ENCODE results near the gene FXYD2. TPM values are rescaled to one million over a fixed set of nuclear protein-coding genes. Genes with fewer than 3 reads are reported as not detected.

FXYD2 gene
- total and polyA plus RNA-seq, 2 donors (not counting 3 experiments of a cell fraction or from before 2014, with no cell fraction given), result 0.99 to 1.8 TPM

DNA sequence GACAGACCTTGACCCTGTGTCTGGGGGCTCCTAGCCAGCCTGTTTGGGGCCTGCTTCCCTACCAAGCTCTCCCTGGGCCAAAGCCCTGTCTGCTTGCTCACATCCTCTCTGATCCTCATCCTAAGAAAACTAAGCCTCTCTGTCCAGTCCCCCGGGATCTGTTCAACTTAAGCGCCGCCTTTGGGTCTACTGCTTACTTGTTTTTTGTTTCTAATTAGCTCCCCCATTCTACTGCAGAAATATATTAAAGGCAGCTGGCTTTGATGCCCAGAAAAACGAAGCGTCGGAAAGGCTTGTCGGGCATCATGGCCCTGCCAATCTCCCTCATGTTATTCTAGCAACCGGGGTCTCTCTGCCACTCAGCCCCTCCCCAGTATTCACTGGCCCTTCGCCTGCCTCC is 31.0 kb downstream of the FXYD2 start:
- POLR2A ChIA-PET, result no interaction called here
- Histone ChIP-seq H3K79me2 (ENCODE audit: control insufficient read depth, insufficient read depth, low read length) (no peaks in the 10 kb centered on the region), H2AFZ (ENCODE audit: low read depth, low read length) (no peak overlapping the region), H3K4me1 (ENCODE audit: control insufficient read depth, extremely low read depth, insufficient read depth, low read length) (no peaks in the 10 kb centered on the region), H3K27ac (ENCODE audit: insufficient read depth, low read depth, low read length) (no peak overlapping the region), H3K36me3 (ENCODE audit: control insufficient read depth in 2 of 2, extremely low read depth in 1 of 2, insufficient read depth in 2 of 2, low read length in 2 of 2) (no peaks in the 10 kb centered on the region), H4K20me1 (replicated peaks; ENCODE audit: control insufficient read depth, extremely low read depth, insufficient read depth, low read length) (no peaks in the 10 kb centered on the region), H3K9me3 (replicated peaks; ENCODE audit: control insufficient read depth, insufficient read depth, low read length) (no peaks in the 10 kb centered on the region), H3K9me1 (replicated peaks; ENCODE audit: control insufficient read depth, extremely low read depth, insufficient read depth, low read length) (no peaks in the 10 kb centered on the region), H3K27me3 (ENCODE audit: control insufficient read depth in 2 of 2, insufficient read depth in 2 of 2, low read length in 2 of 2) (peaks cover 35 to 41% of the 10 kb centered on the region in 2 experiments), H3K4me3 (replicated peaks in 1 of 3; ENCODE audit: insufficient read depth in 1 of 3, low read depth in 1 of 3, low read length in 3 of 3) (no peak overlapping the region), H3K9ac (replicated peaks; ENCODE audit: extremely low read depth, insufficient read depth, low read length) (no peak overlapping the region), H3K4me2 (ENCODE audit: insufficient read depth, low read length) (no peak overlapping the region)
- intact Hi-C loops (cut with micrococcal nuclease), result no loop called here
- FAIRE-seq (no peak), DNase-seq (ENCODE audit: low read depth, low spot score) (no peak)
- dilution Hi-C loops (cut with MboI; ENCODE audit: extremely low pct_ligation_motif_present, low sequenced_read_pairs), result no loop called here
- CTCF ChIA-PET, result interaction anchor here (1.2 to 2.1 kb wide), 2 partner anchors 15 to 260 kb away, joined by 4 to 10 read pairs; no protein-coding TSS in a partner anchor
- no peak for TF ChIP-seq EZH2 (IDR thresholded peaks at IDR 0.05; ENCODE audit: borderline replicate concordance, low read depth, low read length, severe bottlenecking)
- no peak for TF ChIP-seq GATA2 (IDR thresholded peaks at IDR 0.05; ENCODE audit: insufficient read depth, insufficient read length, low read depth, low read length)
- no peak for TF ChIP-seq JUN (IDR thresholded peaks at IDR 0.05; ENCODE audit: borderline replicate concordance, insufficient read depth, insufficient read length, low read depth)
- no peak for TF ChIP-seq POLR2AphosphoS5 (IDR thresholded peaks at IDR 0.05; ENCODE audit: insufficient read depth, low read depth, low read length)
- TF ChIP-seq, protein P1, sequence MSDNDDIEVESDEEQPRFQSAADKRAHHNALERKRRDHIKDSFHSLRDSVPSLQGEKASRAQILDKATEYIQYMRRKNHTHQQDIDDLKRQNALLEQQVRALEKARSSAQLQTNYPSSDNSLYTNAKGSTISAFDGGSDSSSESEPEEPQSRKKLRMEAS (IDR thresholded peaks at IDR 0.05; ENCODE audit: insufficient read depth, insufficient read length), result no peak
- no peak for TF ChIP-seq MYC (IDR thresholded peaks at IDR 0.05; ENCODE audit: low read depth, low read length)
- no peak for TF ChIP-seq FOS (IDR thresholded peaks at IDR 0.05; ENCODE audit: borderline replicate concordance, insufficient read depth, low read length)
- no peak for TF ChIP-seq POLR2A (IDR thresholded peaks at IDR 0.05; ENCODE audit: low read depth, low read length)
- TF ChIP-seq, protein P2, sequence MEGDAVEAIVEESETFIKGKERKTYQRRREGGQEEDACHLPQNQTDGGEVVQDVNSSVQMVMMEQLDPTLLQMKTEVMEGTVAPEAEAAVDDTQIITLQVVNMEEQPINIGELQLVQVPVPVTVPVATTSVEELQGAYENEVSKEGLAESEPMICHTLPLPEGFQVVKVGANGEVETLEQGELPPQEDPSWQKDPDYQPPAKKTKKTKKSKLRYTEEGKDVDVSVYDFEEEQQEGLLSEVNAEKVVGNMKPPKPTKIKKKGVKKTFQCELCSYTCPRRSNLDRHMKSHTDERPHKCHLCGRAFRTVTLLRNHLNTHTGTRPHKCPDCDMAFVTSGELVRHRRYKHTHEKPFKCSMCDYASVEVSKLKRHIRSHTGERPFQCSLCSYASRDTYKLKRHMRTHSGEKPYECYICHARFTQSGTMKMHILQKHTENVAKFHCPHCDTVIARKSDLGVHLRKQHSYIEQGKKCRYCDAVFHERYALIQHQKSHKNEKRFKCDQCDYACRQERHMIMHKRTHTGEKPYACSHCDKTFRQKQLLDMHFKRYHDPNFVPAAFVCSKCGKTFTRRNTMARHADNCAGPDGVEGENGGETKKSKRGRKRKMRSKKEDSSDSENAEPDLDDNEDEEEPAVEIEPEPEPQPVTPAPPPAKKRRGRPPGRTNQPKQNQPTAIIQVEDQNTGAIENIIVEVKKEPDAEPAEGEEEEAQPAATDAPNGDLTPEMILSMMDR (IDR thresholded peaks at IDR 0.05; ENCODE audit: extremely low read depth in 1 of 2, insufficient read depth in 1 of 2, low read depth in 1 of 2, low read length in 2 of 2), result no peak
- BruUV-seq (replicated peaks), result no TSS peak

Measured in endothelial cell of umbilical vein (primary cell).